ENCODE measurements around the gene PLIN3.
"Not testable (repeated sequence)": the region's sequence is repeated elsewhere in the genome, so short reads cannot be mapped to it uniquely, and the experiment has no call there.

Gene PLIN3

GRCh38 chr19:4844348-4845179 is 22.9 kb downstream of the PLIN3 start:
- no peak for DNase-seq

GRCh38 chr19:4843647-4843965 is 23.9 kb downstream of the PLIN3 start:
- no peak for DNase-seq

- no peak for DNase-seq
These were observed 28.3 kb downstream of the PLIN3 start for GRCh38 chr19:4839192-4839591.

- DNase-seq = no peak
These were observed 34.7 kb downstream of the PLIN3 start for GRCh38 chr19:4832776-4833175.

GRCh38 chr19:4831979-4832340 is 35.5 kb downstream of the PLIN3 start:
- not testable (repeated sequence) for DNase-seq

- DNase-seq = peak; percentile 73
These were observed 36.0 kb downstream of the PLIN3 start, which contains the start of gene TICAM1 for GRCh38 chr19:4831304-4831978. TICAM1 (minus strand) TSS chr19:4831712; CDS start chr19:4818377, 13,335 bp downstream.

- DNase-seq = no peak
These were observed 36.6 kb downstream of the PLIN3 start for GRCh38 chr19:4830768-4831265.

GRCh38 chr19:4830332-4830731 is 37.1 kb downstream of the PLIN3 start:
- DNase-seq = no peak

- peak; percentile 76 for DNase-seq
These were observed 38.3 kb downstream of the PLIN3 start for GRCh38 chr19:4829001-4829712.

GRCh38 chr19:4823577-4823976 is 43.9 kb downstream of the PLIN3 start:
- no peak for DNase-seq

- DNase-seq = not testable (repeated sequence)
These were observed 45.1 kb downstream of the PLIN3 start for GRCh38 chr19:4822354-4822753.

- DNase-seq = no peak
These were observed 46.2 kb downstream of the PLIN3 start for GRCh38 chr19:4821265-4821664.

- no peak for DNase-seq
These were observed 49.8 kb downstream of the PLIN3 start for GRCh38 chr19:4817467-4818277.

GRCh38 chr19:4816950-4817278 is 50.6 kb downstream of the PLIN3 start:
- no peak for DNase-seq

GRCh38 chr19:4816202-4816949 is 51.1 kb downstream of the PLIN3 start:
- no peak for DNase-seq

GRCh38 chr19:4815426-4816201 is 51.9 kb downstream of the PLIN3 start:
- peak; percentile 98 for DNase-seq

GRCh38 chr19:4814625-4815425 is 52.6 kb downstream of the PLIN3 start:
- DNase-seq = no peak

- peak; percentile 86 for DNase-seq
These were observed 55.9 kb downstream of the PLIN3 start for GRCh38 chr19:4811328-4812131.

GRCh38 chr19:4807188-4807587 is 60.3 kb downstream of the PLIN3 start:
- DNase-seq = peak; percentile 78
